DMS114 treated with DMSO at 0.1 percent for 48 hours (cell line): Measurements from ENCODE around the gene CLASRP.

Experiments
- DNase-seq: peaks from one replicate; lab custom pipeline; 2025; ENCODE audit not compliant: unreplicated experiment; lab: John Stamatoyannopoulos, UW

The CLASRP gene

GRCh38 chr19:45079063-45079910 lies 40.4 kb downstream of the CLASRP start, which contains the start of gene GEMIN7:
Gene GEMIN7 (plus strand): TSS chr19:45079260. CDS start chr19:45090115, 10,855 bp downstream.
- no peak for DNase-seq

DNA sequence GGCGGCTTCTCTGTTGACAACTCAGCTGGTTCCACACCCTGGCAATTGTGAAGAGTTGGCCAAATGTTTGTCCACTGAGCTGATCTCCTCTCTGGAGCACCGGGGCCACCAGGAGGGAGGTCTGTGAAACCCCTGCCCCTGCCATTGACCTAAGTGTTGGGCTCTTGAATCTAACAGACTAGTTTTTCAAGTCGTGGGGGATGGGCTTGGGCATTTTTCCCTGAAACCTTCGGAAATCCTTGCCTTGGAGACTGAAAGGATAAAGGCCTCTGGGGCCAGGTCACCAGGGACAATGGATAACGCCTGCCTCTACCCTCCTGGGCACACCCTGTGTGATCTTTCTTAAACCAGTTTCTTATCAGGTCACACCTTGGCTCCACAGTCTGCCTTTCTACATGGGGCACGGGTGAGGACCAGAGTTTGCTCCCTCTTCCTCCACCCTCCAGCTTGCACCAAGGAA lies 41.1 kb downstream of the CLASRP start:
- no peak for DNase-seq

DNA sequence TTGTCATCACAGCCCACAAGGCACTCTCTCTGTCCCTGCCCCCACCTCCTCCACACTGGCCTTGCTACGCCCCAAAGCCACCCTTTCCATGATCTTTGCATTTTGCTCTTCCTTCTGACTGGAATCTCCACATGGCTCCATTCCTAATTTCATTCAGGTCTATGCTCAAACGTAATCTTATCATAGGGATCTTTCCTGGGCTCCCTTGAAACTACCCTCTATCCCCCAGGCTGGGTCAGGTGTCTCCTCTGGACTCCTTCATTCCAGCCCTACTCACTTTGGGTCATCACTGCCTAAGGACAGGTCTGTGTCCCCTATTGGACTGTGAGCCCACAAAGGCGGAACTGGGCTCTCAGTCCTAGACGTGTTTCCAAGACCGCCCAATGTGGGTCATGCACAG lies 43.3 kb downstream of the CLASRP start:
- DNase-seq, result no peak

DNA sequence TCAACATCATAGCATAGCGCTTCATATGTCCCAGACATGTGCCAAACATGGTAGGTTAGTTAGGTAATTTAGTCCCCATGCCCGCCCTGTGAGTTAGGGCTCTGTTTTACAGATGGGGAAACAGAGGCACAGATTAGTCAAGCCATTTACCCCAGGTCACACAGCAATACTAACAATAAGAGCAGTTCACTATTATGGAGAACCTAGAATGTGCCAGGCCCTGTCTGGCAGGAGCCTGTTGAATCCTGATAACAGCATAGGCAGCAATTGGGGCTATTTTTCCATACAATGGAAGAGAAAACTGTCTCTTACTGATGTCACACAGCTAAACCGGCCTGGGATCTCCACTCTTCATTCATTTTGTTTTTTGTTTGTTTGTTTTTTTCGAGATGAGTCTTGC lies 47.6 kb downstream of the CLASRP start:
- no peak for DNase-seq

DNA sequence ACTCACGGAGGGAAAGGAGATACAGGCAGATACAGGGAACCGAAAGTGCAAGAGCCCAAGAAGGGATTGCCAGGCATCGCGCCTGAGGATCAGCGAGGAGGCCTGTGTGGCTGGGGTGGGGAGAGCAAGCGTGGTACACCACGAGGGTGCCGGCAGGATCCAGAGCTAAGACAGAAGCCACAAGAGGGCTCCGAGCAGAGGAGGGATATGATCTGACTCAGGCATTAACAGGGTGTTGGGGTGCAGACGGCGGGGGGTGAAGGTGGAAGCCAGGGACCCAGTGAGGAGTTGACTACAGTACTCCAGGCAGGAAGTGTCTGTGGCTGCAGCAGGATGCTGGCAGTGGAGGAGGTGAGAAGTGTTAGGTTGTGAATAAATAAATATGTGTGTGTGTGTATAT lies 48.7 kb downstream of the CLASRP start:
- no peak for DNase-seq

DNA sequence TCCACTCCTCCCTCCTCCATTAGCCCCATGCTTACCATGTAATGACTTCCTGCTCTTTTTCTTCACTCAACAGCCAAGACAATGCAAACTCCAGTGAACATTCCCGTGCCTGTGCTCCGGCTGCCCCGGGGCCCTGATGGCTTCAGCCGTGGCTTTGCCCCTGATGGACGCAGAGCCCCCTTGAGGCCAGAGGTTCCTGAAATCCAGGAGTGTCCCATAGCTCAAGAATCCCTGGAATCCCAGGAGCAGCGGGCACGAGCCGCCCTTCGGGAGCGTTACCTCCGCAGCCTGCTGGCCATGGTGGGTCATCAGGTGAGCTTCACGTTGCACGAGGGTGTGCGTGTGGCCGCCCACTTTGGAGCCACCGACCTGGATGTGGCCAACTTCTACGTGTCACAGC lies 51.2 kb downstream of the CLASRP start:
- DNase-seq, result no peak

- DNase-seq, result no peak
Observed at GRCh38 chr19:45090606-45091005, 51.8 kb downstream of the CLASRP start.

DNA sequence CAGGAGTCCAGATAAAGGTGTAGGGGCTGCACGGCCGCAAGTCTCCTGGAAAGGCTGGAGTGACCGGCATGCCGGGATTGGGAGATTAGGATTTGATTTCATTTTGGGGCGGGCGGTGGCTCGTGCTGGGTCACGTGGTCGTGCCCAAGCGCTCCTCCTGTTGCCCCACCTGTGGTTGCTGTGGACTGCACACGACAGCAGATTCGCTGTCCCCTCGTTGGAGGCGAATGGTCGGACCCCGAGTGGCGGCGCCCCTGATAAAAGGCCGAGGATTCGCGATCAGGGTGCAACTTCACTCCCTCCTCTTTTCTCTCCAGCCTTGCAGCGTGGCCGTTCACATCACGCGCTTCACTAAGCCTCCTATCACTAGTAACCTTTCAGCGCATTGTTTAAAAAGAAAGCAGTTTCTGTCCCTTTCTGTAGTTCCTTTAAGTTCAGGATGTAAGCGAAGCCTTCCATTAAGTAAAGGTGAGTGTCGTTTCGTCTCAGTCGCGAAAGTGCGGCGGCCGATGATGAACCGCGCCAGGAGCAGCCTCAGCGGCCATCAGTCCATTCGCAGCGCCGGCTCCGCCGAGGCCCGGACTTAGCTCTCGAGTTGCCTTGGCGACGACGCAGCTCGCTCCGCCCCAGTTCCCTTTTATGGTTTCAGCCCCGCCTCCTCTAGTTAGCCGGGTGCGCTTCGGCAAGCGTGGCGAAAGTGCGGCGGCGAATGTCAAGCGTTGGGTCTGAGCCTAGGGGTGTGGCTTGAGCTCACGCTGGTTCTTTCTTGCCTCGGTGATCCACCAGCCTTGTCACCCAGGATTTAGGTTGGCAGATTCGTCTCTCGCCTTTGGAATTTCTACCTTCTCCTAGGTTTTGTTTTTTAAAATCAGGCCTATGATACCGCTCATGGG lies 52.4 kb downstream of the CLASRP start:
- peak; percentile 92 for DNase-seq

DNA sequence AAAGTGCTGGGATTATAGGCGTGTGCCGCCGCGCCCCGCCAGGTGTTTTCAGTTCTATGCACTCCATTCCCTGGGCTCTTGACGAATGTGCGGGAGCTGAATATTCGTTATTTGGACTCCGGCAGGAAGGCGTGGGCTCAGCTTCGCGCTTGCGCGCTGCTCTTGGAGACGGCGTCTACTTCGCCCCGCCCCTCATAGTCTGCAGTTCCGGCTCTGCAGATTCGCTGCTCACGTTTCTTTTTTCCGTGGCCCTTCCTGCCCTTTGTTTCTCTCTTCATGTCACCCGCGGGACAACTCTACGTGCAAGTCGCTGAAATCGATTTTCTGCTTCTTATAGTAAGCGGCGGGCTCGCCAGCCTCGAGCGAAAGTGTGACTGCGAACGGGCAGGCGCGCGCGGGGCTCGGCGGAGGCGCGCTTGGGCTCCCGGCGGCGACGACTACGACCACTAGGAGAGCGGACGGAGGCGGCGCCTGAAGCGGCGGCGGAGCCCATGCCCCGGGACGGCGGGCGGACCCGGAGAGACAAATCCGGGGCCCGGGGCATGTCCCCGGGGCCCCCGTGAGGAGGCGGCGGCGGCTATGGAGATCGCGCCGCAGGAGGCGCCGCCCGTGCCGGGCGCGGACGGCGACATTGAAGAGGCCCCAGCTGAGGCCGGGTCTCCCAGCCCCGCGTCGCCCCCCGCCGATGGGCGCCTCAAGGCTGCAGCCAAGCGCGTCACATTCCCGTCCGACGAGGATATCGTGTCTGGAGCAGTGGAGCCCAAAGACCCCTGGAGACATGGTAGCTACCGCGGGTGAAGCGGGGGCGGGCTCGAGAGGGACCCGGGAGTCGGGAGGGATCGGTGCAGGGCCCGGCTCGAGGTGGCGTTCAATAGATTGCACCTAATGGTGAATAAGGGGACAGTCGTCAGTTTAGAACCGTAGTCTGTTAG lies 54.2 kb downstream of the CLASRP start, which contains the start of gene PPP1R37:
Gene PPP1R37, plus strand, starts transcription at position 433 of the 932 bp plus-strand sequence. Its CDS starts 147 bp downstream, at position 580.
- peak; percentile 77 for DNase-seq

DNA sequence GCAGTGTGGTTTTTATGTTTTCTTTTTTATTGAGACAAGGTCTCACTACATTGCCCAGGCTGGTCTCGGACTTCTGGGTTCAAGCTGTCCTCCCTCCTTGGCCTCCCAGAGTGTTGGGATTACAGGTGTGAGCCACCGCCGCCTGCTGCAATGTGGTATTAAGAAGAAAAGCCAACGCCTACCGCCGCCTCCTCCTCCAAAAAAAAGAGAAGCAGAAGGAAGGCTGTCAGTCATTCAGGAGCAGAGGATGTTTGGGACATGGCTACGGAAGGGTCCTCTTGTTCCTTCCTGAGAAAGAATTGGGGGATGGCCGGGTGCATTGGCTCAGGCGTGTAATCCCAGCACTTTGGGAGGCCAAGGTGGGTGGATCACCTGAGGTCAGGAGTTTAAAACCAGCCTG lies 55.3 kb downstream of the CLASRP start:
- no peak for DNase-seq

GRCh38 chr19:45094707-45095106 lies 55.9 kb downstream of the CLASRP start:
- no peak for DNase-seq

DNA sequence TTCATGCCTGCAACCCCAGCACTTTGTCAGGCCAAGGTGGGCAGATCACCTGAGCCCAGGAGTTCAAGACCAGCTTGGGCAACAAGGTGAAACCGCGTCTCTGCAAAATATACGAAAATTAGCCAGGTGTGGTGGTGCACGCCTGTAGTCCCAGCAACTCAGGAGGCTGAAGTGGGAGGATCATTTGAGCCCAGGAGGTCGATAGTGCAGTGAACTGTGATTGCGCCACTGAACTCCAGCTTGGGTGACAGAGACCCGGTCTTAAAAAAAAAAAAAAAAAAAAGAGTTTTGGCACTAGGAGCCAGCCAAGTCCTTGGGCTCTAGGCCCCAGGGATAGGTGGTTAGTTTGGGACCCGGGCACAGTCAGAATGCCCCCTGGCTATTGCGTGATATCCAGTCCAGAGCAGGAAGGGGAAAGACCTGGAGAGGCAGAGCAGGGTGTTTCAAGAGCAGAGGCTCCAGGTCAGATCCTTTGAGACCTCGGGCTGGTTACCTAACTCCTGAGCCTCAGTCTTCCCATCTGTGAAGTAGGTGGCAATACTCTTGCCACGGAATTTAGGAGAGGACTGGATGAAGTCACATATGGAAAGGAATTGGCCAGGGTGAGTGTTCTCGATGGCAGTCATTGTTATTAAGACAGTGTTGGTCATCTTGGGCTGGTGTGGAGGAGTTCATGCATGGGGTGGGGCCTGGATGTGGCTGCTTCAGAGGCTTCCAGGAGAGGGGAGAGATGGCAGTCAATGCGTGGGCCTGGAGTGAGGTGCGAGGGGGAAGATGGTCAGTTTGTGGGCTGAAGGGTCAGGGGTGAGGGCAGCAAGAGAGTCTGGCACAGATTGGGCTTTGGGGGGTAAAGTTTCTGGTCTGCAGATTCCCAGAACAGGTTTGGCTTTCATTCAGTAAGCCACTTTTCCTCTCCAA lies 56.9 kb downstream of the CLASRP start:
- DNase-seq, result no peak

DNA sequence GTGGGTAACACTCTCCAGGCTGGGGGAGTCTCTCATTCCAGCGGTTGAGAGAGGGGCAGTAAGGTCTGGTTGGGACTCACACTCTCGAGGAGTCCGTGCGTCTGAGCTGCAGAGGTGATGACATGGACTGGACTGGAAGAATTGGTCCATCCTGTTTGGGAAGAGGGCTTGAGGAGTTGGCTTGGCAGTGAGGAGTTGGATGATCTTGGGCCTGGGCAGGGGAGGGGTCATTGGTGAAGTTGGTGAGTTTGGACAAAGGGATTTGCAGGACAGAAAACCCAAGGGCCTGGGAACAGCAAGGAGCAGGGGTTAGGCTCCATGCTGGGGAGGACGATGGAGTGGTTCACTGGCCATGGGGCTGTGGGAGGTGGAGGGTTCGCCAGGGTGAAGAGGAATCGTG lies 57.9 kb downstream of the CLASRP start:
- DNase-seq, result no peak

GRCh38 chr19:45097450-45097775 lies 58.6 kb downstream of the CLASRP start:
- no peak for DNase-seq

GRCh38 chr19:45097776-45098520 lies 59.1 kb downstream of the CLASRP start:
- no peak for DNase-seq

GRCh38 chr19:45098521-45099466 lies 59.9 kb downstream of the CLASRP start:
- no peak for DNase-seq

DNA sequence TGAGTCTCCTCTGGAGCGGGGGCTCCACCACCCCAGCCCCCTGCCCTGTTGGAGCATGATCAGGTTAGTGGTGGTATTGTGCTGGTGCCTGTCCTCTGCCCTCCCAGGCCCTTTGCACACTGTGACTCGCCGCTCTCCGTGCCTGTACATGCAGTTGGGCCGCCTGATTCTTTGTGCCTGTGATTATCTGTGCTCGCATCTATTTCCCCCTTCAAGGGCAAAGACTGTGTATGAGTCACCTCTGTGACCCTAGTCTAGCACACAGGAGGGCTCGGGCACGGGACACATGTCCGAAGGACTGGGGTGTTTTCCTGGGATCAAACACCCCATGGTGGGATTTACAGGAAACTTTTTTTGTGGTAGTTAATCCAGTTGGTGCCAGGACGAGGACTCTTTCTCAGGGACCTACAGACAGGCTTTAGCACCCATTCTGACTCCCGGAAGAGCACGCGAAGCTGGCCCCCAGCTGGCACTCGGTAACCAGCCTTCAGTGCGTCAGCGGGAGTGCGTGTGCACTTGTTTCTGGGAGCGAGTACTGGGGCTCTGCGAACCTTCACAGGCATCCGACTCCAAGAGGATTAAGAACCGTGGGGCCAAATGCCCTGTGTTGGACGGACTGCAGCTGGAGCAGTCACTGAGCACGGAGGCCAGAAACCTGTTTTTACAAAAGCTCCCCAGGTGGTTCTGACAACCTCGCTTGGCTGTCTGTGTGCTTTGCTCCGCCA lies 60.8 kb downstream of the CLASRP start:
- DNase-seq, result no peak
